ENCODE results near the gene R3HDM4.
"Not testable (repeated sequence)": the region's sequence is repeated elsewhere in the genome, so short reads cannot be mapped to it uniquely, and the experiment has no call there.

Gene R3HDM4

GRCh38 chr19:853614-854220 is 59.3 kb downstream of the R3HDM4 start:
- DNase-seq: not testable (repeated sequence)

GRCh38 chr19:853014-853585 is 59.9 kb downstream of the R3HDM4 start:
- no peak for DNase-seq

GRCh38 chr19:852136-853013 is 60.6 kb downstream of the R3HDM4 start, which contains the start of gene ELANE:
TSS of gene ELANE (plus strand) at chr19:852303. CDS start at chr19:852329, 26 bp downstream.
- no peak for DNase-seq

GRCh38 chr19:850979-851335 is 62.1 kb downstream of the R3HDM4 start:
- no peak for DNase-seq

GRCh38 chr19:850221-850978 is 62.6 kb downstream of the R3HDM4 start:
- DNase-seq: no peak

GRCh38 chr19:849195-849594 is 63.8 kb downstream of the R3HDM4 start:
- DNase-seq: not testable (repeated sequence)

GRCh38 chr19:848386-848921 is 64.6 kb downstream of the R3HDM4 start:
- no peak for DNase-seq
